HG02610 (cell line): Measurements from ENCODE around the gene PSAT1.

Experiments used
- ATAC-seq: cut with Tn5 transposase; IDR thresholded peaks from one replicate; pipeline ENCODE4 v1.9.1; 2021; ENCODE audit warnings: mild to moderate bottlenecking, moderate library complexity; ENCODE audit not compliant: unreplicated experiment

PSAT1 gene

DNA sequence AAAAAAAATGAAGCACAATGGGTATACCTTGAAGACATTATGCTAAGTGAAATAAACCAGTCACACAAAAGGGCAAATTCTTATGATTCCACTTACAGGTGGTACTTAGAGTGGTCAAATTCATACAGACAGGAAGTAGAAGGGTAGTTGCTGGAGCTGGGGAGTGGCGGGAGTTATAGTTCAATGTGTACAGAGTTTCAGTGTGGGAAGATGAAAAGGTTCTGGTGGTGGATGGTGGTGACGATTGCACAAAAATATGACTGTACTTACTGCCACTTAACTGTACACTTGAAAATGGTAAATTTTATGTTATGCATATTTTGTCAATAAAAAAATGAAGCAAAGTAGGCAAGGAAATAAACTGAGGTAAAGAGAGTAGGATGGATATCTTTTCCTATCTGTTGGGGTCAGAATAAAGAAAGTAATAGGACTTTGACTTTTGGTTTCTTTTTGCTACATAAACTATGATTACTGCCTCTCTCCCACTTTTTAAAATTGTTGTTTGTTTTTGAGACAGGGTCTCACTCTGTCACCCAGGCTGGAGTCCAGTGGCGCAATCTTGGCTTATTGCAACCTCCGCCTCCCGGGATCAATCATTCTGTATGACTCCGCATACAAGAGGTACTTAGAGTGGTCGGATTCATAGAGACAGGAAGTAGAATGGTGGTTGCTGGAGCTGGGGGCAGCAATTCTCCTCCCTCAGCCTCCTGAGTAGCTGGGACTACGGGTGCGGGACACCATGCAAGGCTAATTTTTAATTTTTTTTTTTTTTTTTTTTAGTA is 4.0 kb upstream of the PSAT1 start:
- ATAC-seq: no peak

DNA sequence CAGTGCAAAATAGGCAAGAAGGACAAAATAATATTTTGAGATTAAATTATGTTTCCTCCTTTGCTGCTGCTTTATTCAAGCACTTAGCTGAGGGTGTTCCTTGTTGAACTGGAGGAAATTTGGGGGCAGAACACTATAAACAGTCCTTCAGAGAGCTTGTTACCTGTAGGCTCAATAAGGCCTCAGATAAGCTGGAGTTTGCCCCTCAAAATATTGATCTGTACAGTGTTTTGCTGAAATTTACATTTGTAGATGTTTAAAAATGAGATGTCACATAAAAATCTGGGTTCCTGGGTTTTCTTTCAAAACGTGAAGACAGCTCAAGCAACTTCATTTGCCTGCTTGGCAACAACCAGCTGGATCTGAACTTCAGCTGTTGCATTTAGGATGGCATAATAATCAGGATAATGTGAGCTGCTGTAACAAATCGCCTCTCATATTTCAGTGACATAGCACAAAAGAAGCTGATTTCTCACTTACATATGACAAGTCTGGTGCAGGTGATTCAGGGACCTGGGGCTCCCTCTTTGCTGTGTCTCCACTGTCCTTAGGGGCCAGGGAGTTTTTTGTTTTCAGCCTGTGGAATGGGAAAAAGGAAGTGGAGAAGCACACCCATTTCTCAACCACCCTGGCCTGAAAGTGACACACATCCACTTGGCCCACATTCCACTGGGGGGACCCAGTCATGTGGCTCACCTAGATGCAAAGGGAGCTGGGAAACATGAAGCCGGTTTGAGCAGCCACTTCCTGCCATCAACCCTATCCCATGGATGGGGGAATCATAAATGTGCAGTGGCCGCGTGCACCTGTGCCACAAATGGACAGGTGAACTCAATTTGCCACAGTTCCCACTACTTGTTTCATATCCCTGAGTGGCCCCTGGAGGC is 2.4 kb upstream of the PSAT1 start:
- ATAC-seq: no peak

DNA sequence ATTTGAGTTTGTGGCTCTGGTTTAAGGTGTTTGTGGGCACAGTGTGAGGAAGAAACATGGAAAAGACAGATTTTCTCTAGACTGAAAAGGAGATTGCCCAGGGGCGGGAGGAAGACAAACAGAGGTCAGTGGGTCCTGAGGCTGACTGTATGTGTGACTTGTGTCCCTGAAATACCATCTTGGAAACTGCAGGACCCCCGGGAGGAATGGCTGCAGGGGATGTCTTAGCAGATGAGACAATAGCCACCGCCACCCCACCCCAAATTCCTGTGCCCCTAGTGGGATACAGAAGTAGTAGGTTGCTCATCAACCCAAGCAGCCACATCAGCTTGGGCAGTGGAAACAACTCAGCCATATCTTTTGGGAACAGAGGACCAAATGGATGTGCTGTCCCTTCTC is 1.7 kb upstream of the PSAT1 start:
- ATAC-seq: no peak

DNA sequence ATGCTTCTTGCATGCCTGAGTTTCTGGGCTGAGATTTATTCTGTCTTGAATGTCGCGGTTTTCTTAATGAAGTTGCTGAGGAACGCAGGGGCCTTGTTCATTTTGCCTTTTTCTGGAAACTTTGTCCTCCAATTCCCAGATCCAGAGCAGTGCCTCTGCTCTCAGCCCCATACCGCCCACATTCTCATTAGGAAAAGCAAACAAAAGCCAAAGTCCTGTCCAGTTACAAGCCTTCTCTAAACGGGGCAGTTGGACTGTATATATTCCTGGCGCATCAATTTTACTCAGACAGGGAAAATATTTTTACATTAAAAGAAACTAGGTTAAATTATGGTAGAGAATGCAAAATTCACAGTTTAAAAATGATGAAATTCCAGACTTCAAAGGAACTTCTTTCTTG is 1.2 kb upstream of the PSAT1 start:
- no peak for ATAC-seq

DNA sequence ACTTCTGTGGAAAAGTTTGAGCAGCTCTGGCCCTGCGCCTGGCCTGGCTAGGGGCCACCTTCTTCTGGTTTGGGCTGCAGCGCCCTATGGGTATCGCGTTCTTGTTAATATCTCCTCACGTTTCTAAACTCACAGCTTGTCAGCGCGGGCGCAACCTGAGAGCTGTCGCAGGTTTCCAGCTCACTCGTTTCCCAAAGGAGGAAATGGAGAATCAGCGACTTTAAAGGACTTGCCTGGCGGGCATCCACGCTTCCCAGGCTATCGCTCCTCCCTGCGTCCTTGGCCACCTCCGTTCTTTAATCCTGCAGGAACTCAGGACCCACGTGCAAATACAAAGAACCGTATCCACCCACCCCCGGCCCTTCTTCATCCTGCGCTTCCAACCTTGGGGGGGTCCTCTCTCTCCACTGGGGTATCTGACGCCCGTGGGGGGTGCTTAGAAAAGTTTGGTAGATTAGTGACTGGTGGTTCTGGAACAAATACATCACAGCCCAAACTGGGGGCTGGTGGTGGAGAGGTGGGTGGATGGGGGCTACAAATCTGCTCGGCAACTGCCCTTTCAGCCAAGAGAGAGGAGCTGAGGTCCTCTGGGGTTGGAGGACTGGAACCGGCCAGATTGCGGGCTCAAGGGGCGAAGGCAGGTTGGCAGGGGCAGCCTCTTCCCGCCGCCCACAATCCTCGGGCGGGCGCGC is 578 bp upstream of the PSAT1 start:
- ATAC-seq: no peak

DNA sequence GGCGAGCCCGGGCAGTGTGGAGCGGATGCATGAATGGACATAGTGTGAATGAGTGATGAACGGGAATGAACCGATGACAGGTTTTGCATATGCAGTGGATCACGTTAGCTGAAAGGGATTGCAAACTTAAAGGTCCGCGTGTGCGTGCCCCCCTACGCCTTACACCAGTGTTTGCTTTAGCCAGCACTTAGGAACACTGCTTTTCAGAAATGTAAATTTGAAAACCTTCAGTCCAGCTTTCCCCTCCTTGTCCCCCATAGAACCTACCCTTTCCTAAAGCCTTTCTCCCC is 692 bp downstream of the PSAT1 start:
- no peak for ATAC-seq

DNA sequence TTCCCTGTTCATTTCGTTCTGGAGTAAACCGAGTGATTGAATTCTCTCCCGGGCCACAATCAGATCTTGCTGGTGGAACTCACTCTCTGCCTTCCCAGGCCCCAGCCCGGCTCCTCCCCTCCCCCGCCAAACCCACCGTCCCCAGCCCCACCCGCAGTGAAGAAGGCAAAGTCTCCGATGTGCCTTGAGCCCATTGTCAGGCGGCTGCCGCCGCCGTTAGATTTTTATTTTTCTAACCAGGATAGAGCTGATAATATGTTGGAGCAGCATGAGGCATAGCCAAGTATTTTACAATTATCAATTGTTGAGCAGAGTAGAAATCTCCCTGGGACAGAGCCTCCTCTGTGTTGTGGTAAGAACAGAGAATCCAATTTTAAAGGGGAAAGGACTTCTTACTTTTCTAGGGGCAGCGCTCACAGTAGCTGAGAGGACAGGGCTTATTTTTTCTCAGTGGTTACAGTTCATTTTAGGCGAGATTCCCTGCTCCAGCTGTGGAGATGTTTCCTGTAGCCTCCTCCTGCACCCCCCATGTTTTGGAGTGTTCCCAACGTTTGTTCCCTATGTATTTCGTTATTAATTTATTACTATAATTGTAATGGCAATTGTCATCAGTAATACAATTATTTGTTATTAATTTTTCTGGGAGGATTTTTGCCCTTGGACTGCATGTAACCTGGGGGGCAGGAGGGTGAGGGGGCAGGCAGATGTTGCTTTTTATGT is 1.3 kb downstream of the PSAT1 start:
- no peak for ATAC-seq

DNA sequence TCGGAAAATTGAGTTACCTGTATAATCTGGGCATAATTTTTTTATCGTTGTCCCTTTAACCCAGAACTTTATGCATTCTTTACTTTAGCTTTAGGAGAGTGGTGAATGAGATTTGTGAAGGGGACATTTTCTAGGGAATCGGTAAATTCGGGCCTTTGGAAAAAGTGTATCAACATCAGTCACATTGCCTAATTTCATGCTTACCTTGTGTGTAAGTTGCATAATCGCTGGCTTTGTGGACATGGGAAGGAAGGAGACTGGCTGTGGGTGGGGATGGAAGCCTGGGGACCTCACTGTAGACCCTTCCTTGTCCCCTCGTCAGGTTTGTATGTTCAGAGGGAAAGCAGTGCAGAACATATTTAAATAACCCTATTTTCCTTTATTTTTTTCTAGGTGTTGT is 3.3 kb downstream of the PSAT1 start:
- ATAC-seq: no peak

DNA sequence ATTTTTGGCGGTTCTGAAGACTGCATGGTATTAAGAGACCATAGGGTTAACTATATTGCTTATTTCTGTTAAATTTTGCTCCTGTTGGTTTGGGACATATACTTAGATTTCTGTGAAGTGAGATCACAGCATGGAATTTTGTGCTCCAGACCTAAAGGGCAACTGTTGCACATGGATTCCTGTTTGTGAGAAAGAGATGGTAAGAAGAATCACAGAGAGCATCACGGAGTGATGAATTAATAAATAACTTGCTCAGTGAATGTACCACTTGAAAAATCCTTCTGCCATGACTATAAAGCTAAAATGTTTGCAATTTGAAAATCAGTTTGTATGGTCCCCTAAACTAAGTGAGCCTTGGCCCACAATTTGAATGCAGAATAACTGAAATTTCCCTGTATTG is 4.5 kb downstream of the PSAT1 start:
- no peak for ATAC-seq

DNA sequence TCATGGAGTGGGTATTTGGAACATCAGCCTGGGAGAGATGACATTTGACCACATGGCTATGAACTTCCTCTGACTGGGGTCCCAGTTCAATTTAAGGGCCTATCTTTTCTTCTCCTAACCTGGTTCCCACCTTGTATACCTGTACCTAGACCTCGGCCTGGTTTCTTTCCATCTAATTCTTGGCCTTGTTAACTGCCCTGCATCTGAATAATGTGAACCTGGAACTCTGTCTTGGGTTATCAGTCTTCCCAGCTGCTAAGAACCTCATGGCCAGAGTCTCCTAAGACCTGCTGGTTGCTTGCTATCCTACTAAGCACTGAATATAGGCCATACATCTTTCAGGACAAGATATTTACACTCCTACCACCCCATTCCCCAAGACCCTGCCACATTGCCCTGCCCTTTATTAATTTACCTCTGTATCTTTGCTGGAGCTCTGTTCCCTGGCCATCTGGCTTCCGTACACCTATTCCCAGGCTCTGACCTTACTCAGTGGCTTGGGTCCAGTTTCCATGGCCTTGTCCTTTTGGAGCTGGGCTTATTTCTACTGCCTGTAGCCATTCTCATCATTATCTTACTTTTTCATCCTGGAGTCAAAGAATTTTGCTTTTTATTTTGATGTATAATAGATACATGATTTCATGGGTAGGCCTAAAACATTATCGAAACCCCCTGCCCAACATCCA is 6.6 kb downstream of the PSAT1 start:
- no peak for ATAC-seq

DNA sequence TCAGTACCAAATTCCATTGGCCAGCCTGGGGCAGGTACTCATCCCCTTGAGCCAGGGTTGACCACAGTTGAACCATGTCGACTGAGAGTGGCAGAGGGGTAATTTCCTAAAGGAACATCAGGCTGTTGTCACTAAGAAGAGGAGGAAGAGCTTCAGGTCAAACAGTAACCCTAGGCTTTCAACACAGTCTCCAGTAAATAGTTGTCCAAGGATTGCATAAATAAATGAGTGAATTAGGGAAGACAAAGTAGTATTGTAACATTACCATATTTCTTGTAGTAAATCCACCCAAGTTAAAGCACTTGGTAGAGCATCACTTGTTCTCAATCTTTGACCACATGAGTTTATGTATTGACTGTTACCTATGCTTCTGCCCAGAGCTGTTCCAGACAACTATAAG is 7.4 kb downstream of the PSAT1 start:
- ATAC-seq: no peak

DNA sequence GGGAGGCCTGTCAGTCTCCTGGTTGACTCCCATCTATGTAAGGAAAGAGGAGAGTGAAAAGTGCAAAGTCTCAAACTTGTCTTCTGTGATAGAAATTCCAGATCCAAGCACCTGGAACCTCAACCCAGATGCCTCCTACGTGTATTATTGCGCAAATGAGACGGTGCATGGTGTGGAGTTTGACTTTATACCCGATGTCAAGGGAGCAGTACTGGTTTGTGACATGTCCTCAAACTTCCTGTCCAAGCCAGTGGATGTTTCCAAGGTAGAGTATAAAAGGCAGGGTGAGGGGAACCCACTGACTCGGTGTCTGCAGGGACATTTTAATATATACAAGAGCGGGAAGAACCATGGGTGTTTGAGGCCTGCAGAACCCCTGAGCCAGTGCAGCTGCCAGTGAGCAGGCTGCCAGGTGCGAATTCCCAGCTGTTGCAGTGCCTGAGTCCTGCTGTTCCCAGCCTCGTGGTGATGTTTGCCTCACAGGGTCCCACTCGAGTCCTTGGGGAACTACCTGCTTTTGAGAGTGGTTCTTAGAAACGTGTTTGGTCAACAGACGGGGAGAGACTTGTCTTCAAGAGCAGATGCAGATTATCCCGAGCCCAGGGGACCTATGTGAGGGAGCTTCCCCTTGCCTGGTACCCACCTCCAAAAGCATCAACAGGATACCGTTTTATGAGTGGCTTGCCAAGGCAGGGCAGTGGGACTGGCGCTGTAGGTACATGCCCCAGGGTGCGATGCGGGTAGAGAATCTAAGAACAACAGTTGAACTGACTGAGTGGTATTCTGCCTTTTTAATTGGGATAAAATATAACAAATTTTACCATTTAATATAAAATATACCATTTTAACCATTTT is 9.5 kb downstream of the PSAT1 start:
- ATAC-seq: no peak

DNA sequence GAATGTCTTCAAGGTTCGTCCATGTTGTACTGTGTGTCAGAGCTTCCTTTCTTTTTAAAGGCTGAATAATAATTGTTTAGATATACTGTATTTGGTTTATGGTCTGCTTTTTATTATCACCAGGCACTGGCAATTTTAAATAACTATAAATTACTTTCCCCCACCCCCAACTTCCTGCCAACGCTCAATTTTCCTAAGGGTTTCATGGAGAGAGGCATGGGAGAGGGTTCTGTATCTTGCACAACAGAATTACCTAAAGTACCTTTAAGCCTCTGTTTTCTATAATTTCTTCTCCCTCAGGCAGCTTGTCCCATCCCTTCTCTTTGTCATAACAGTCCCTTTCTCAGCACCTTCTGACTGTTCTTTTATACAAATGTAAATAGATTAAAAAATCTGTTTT is 10.4 kb downstream of the PSAT1 start:
- ATAC-seq: no peak

DNA sequence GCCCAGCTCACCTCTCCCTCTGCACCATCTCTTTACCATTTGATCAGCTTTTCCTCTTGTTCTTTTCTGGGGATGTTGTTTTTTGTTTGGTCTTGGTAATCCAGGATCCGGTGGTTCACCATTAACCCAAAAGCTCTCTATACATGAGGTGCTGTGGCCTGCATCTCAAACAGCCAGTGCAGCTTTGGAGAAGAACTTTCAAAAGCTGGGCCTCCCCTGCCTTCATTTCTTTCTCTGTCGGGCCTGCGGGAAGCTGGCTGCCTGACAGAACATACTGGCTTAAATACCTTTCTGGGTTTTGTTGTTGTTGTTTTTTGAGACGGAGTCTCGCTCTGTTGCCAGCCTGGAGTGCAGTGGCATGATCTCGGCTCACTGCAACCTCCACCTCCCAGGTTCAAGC is 12.1 kb downstream of the PSAT1 start:
- no peak for ATAC-seq

DNA sequence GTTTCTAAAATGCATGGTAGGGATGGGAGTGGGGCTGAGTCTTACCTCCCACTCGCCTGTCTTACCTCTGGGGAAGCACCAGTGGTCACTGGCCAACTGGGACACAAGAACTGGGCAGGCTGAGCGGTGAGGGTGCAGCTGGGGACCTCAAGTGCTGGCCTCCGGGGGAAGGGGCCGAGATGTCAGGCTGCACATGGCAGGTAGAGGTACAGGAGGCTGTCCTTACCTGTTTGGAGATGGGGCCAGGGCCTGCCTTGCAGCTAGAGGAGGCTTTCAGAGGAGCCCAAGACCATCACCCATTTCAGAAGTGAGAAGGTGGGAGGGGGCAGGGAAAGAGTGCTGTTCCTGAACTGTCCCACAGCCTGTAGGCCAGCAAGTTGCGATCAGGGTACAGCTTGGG is 14.2 kb downstream of the PSAT1 start:
- no peak for ATAC-seq

DNA sequence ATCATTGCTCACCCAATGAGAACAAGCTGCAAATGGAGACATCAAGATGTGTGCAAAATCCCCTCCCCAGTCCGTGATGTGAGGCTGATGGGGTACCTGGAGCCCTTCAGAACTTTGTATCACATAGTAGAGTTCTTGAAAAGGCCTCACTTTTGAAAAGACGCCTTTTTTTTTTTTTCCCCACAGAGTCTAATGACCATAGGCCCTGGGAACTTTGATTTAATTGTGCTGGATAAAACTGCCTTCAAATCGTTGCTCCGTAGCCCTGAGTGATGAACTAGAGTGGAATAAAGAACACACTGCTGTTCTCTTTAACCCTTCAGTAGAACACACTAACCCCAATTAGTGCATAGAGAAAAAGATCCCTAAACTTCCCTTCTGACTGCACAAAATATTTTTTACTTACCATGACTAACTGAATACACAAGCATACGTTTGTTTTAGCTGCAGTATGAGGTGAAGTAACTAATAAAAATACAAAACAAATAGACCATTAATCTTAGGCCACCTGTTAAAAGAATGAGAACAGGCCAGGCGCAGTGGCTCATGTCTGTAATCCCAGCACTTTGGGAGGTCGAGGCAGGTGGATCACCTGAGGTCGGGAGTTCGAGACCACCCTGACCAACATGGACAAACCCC is 15.1 kb downstream of the PSAT1 start:
- no peak for ATAC-seq

DNA sequence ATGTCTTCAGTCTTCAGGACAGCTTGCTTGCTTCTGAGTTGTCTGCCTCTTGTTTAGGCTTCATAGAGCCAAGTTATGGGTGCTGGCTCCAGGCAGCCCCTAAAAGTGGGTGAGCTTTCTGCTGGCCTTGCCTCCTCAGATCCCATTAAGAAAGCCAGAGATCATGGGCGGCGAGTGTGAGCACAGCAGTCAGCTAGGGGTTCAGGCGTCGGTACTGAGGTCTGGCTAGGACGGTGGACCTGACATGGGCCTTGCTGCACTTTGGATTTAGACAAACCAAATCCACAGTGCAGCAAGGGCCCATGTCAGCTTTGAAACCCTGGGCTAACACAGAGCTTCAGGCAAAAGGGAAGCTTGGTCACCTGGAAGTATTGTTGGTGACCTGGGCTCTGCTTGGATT is 17.6 kb downstream of the PSAT1 start:
- ATAC-seq: no peak

DNA sequence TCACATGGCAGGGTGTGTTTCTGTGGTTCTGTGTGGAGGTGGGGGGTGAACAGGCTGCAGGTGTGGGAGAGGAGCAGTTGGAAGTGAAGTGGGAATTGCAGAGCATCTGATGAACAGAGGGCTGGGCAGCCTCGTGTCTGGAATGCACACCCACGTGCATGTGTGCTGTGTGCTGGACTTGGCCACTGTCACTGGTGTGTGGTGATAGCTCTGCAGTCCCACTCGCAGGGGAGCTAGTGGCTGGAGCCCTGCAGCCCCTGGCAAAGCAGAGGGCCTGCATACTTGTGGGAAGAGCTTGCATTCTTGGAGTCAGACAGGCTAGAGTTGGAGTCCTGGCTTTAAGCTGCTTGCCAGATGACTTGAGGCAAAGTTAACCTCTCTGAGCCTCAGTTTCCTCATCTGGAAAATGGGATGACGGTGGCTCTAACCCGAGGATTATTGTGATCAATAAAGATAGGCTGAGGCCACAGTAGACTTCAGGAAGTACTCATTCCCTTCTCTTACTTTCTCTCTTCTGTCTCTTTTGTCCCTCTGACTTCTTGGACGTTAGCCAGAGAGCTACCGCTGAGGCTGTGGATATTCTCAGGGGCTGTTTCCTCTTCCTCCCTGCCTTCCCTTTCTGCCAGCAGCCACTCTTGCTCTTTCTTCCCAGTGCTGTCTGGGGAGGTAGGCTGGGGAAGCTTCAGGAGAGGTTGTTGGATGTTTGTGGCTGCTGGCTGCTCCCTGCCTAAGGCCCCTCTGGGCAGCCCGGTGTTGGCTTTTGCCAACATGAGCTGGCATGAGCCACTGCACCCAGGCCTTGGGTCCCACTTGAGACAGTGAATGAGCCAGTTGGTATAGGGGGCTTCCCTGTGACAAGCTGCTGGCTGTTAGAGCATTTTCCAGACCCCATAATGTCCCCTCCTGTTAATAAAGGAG is 18.3 kb downstream of the PSAT1 start:
- ATAC-seq: no peak
